Activated CD4-positive, alpha-beta T cell treated with anti-CD3 and anti-CD28 coated beads for 24 hours (primary cell): Measurements from ENCODE around the gene RTCB.

Experiments used
- DNase-seq, 2 donors: peaks; one replicate each; pipeline ENCODE4 v3.0.0-alpha.2; 2020; ENCODE audit warnings: low read depth in 2 of 2

RTCB gene

DNA sequence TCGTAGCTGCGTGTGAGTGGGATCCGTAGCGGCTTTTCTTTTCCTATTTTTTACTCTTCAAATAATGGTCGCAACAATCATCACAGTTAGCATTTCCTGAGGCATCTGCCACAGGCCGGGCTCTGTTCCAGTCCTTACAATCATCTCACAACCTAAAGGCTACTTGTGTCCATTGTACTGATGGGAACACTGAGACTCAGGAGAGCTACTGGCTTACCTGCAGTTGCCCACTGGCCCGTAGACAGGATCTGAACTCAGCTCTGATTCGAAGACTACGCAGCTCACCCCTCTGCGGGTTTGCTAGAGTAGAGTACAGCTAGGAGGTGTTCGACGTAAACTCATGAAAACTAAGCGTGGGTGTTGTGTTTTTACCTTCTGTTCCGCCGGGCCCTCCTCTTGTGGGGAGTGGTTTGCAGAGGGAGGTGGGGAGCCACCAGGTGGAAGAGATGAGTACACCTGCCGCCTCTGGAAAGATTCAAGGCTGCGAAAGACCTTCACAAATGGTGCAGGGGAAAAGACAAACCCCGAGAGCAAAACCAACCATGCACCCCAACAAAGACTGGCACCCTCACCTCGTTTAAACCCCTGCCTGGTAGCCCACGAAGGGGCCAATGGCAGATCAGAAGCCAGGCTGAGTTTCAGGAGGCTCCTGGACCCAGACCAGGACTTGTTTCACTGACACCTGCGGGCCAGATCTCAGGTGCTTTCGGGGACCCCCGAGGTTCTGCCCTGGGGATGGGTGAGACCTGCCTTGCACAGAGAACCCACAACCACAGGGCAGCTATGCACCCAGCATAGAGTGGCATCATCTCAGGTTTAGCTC, 72.6 kb downstream of the RTCB start:
- DNase-seq = no peak

DNA sequence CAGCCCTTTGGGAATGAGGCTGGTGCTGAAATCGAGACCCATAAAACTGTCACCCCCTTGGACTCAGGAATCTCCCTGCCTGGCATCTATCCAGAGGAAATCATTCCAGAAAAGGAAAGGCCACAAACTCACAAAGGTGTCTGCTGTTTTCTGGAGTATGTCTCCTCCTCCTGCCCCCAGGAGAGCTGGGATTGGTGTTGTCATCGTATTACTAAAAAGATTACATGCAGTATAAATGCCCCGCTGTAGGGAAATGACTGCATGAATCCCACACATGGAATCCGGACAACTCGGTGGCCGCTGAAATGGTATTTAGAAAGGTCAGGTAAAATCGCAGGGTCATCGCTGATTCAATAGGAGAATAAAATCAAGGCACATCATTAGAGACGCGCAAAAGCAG, 73.3 kb downstream of the RTCB start:
- no peak for DNase-seq
